Smooth muscle cell (in vitro differentiated cells): ENCODE measurements around the gene TSEN34. TPM values are rescaled to one million over a fixed set of nuclear protein-coding genes. Genes with fewer than 3 reads are reported as not detected.
A peak's percentile ranks its signal among the peaks of the same experiment; 100 is the strongest.

Experiments used
- DNase-seq: peaks from one replicate; lab custom pipeline; 2025; ENCODE audit not compliant: unreplicated experiment; lab: John Stamatoyannopoulos, UW
- H2AFZ ChIP-seq: fragments of 200-600 bp; sonication (generic); 2 replicates; pipeline ENCODE4 v1.6.0; 2016; ENCODE audit warnings: antibody characterized with exemption, low read depth, mild to moderate bottlenecking
- H3F3A ChIP-seq: fragments of 200-600 bp; sonication (generic); 2 replicates; pipeline ENCODE4 v1.6.0; 2017; ENCODE audit warnings: antibody characterized with exemption, low read depth
- H3K27ac ChIP-seq: fragments of 200-600 bp; sonication (generic); 2 replicates; pipeline ENCODE4 v1.5.1; 2016; ENCODE audit warnings: low read depth, mild to moderate bottlenecking
- H3K27me3 ChIP-seq: fragments of 200-600 bp; sonication (generic); 2 replicates; pipeline ENCODE4 v1.6.1; 2016; ENCODE audit warnings: low read depth, mild to moderate bottlenecking
- H3K36me3 ChIP-seq: fragments of 200-600 bp; sonication (generic); 2 replicates; pipeline ENCODE4 v1.5.1; 2016; ENCODE audit warnings: low read depth
- H3K4me1 ChIP-seq: fragments of 200-600 bp; sonication (generic); 2 replicates; pipeline ENCODE4 v1.5.1; 2016; ENCODE audit warnings: low read depth
- H3K4me2 ChIP-seq: fragments of 200-600 bp; sonication (generic); 2 replicates; pipeline ENCODE4 v1.6.0; 2016; ENCODE audit warnings: mild to moderate bottlenecking
- H3K4me3 ChIP-seq: fragments of 200-600 bp; sonication (generic); 2 replicates; pipeline ENCODE4 v1.5.1; 2016; ENCODE audit warnings: mild to moderate bottlenecking
- H3K79me2 ChIP-seq: fragments of 200-600 bp; sonication (generic); 2 replicates; pipeline ENCODE4 v1.6.0; 2016; ENCODE audit warnings: low read depth, mild to moderate bottlenecking
- H3K9ac ChIP-seq: fragments of 200-600 bp; sonication (generic); 2 replicates; pipeline ENCODE4 v1.6.0; 2016; ENCODE audit warnings: low read depth
- H3K9me3 ChIP-seq: fragments of 200-600 bp; sonication (generic); replicated peaks from 2 replicates; pipeline ENCODE4 v1.5.1; 2016; ENCODE audit warnings: low read depth
- H4K20me1 ChIP-seq: fragments of 200-600 bp; sonication (generic); 2 replicates; pipeline ENCODE4 v1.6.0; 2016; ENCODE audit warnings: low read depth
- WGBS: methylation state at CpG from one replicate; pipeline ENCODE4 v1.1.7; 2016; ENCODE audit warnings: low lambda C conversion rate; 5-methylcytosine and 5-hydroxymethylcytosine counted together
- polyA plus RNA-seq: library from polyadenylated mRNA; unstranded; fragments of >200 nt; fragmentation: Nextera tagmentation; extraction: Ambion mirVana; gene quantifications from 2 replicates; pipeline ENCODE4 v1.2.1, GENCODE V29; 2016
- total RNA-seq: library from RNA; depleted of rRNA; stranded (reverse); fragments of >200 nt; gene quantifications from 2 replicates; pipeline ENCODE4 v1.2.3, GENCODE V29; 2014
- TF ChIP-seq, protein P1 (sequence below): fragments of 200-600 bp; sonication (generic); IDR thresholded peaks from 2 replicates; pipeline ENCODE4 v1.5.1; 2017; ENCODE audit warnings: borderline replicate concordance, mild to moderate bottlenecking, antibody characterized with exemption; ENCODE audit not compliant: insufficient read depth, poor library complexity, severe bottlenecking

Gene TSEN34
- total and polyA plus RNA-seq, 2 experiments from 2014 or later, result 45.8 to 79.5 TPM

DNA sequence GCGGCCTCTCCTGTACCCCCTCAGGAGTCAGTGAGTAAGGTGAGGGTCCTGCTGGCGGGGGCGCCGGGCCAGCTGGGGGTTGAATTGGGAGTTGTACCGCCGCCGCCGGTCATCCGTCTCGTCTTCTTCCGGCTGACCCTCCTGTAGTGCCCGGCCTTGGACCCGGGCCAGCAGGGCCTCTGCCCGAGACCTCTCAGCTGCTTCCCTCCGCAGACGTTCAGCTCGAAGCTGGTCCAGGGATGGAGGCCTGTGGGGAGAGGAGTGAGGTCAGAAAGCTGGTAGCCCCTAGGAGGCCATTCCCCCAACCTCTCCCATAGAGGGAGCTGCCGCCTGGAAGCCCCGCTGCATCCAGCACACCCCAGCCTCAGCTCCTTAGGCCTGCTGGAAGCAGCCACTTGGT lies 35.4 kb upstream of the TSEN34 start:
- 99% methylated on average over 19 of the region's 19 CpGs for WGBS
- Histone ChIP-seq H3K4me3 (no peak overlapping the region), H3F3A (peaks cover 29% of the 10 kb centered on the region), H3K27ac (no peak overlapping the region), H3K4me1 (peaks cover 10% of the 10 kb centered on the region), H3K9me3 (no peaks in the 10 kb centered on the region), H3K27me3 (no peaks in the 10 kb centered on the region), H3K9ac (no peak overlapping the region), H3K79me2 (peaks cover 6% of the 10 kb centered on the region), H2AFZ (no peak overlapping the region), H4K20me1 (peaks cover 9% of the 10 kb centered on the region), H3K36me3 (no peaks in the 10 kb centered on the region), H3K4me2 (no peak overlapping the region)
- TF ChIP-seq, protein P1, sequence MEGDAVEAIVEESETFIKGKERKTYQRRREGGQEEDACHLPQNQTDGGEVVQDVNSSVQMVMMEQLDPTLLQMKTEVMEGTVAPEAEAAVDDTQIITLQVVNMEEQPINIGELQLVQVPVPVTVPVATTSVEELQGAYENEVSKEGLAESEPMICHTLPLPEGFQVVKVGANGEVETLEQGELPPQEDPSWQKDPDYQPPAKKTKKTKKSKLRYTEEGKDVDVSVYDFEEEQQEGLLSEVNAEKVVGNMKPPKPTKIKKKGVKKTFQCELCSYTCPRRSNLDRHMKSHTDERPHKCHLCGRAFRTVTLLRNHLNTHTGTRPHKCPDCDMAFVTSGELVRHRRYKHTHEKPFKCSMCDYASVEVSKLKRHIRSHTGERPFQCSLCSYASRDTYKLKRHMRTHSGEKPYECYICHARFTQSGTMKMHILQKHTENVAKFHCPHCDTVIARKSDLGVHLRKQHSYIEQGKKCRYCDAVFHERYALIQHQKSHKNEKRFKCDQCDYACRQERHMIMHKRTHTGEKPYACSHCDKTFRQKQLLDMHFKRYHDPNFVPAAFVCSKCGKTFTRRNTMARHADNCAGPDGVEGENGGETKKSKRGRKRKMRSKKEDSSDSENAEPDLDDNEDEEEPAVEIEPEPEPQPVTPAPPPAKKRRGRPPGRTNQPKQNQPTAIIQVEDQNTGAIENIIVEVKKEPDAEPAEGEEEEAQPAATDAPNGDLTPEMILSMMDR, result no peak
- DNase-seq, result no peak

DNA sequence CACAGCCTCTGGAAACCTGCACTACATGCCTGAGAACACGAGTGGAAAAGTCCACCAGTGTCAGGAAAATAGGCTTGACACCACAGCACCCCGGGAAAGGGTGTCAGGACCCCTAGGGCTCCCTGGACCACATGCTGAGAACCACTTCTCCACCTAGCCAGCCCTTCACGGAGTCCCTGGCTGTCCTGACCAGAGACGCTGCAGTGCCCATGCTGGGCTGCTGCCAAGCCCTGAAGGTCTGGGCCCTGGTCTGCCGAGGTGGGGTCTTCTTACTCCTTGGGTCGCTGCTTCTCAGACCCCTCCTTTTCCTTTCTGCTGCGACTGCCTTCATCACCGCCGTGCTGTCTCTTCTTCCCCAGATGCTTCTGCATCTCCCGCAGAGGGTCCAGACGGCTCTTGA lies 34.6 kb upstream of the TSEN34 start:
- H3F3A ChIP-seq, result peaks cover 29% of the 10 kb centered on the region
- H3K4me2 ChIP-seq, result no peak overlapping the region
- H3K4me3 ChIP-seq, result no peak overlapping the region
- no peak overlapping the region for H3K27ac ChIP-seq
- no peak overlapping the region for H3K9ac ChIP-seq
- TF ChIP-seq, protein P1, result no peak
- H3K79me2 ChIP-seq, result peaks cover 6% of the 10 kb centered on the region
- H3K4me1 ChIP-seq, result peaks cover 11% of the 10 kb centered on the region
- H3K36me3 ChIP-seq, result no peaks in the 10 kb centered on the region
- H4K20me1 ChIP-seq, result peaks cover 9% of the 10 kb centered on the region
- no peaks in the 10 kb centered on the region for H3K27me3 ChIP-seq
- no peak for DNase-seq
- 96% methylated on average over 11 of the region's 11 CpGs for WGBS
- no peak overlapping the region for H2AFZ ChIP-seq
- H3K9me3 ChIP-seq, result no peaks in the 10 kb centered on the region

DNA sequence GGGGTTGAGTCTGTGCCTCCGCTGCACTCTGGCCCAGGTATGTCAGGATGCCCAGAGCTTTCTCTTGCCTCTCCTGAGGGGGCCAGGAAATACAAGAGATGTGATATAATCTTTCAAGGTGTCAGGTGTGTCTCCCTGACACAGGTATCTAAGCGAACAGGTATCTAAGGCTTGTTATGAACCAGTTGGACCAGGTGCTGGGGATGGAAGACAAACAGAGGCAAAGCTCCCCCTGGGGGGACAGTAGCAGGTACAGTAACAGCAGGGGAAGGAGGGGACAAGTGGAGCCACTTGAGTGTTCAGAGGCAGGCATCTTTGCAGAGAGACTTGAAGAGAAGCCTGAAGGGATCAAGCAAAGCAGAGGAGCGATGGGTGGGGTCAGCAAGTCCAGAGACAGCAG lies 34.2 kb upstream of the TSEN34 start:
- no peak overlapping the region for H3K27ac ChIP-seq
- H3K9ac ChIP-seq, result no peak overlapping the region
- H3K36me3 ChIP-seq, result no peaks in the 10 kb centered on the region
- no peaks in the 10 kb centered on the region for H3K9me3 ChIP-seq
- no peaks in the 10 kb centered on the region for H3K27me3 ChIP-seq
- TF ChIP-seq, protein P1, result no peak
- peaks cover 6% of the 10 kb centered on the region for H3K79me2 ChIP-seq
- no peak overlapping the region for H3K4me2 ChIP-seq
- H3K4me3 ChIP-seq, result no peak overlapping the region
- H4K20me1 ChIP-seq, result peaks cover 9% of the 10 kb centered on the region
- H3K4me1 ChIP-seq, result peaks cover 11% of the 10 kb centered on the region
- no peak overlapping the region for H2AFZ ChIP-seq
- DNase-seq, result no peak
- H3F3A ChIP-seq, result peaks cover 29% of the 10 kb centered on the region
- WGBS, result 85% methylated on average over 3 of the region's 3 CpGs

DNA sequence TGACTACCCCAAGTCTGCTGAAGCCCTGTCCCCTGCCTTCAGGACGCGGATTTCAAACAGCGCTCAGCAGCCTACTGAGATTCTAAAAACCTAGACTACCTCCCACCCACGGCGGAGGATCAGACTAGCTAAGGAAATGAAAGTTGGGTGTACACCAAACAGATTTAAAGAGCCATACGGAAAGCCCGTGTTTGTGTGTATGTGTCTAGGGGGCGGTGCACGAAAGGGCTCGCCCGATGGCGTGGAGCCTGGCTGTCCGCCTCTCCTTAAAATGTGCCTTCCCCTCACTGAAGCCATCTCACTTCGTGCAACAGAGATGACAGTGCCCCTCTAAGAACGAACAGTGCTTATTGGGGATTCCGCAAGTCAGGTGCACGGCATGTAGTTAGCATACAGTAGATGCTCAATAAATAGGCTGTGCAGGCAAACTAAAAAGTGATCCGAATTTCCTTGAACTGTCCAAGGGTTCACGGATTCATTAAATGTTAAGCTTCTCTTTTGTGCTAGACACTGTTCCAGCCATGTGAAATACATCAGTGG lies 32.2 kb upstream of the TSEN34 start:
- no peaks in the 10 kb centered on the region for H3K9me3 ChIP-seq
- no peak overlapping the region for H2AFZ ChIP-seq
- H3K36me3 ChIP-seq, result no peaks in the 10 kb centered on the region
- H3K27me3 ChIP-seq, result no peaks in the 10 kb centered on the region
- no peak for DNase-seq
- peak overlapping the region; percentile 86 for H3K4me2 ChIP-seq
- peaks cover 11% of the 10 kb centered on the region for H3K4me1 ChIP-seq
- WGBS, result 31% methylated on average over 19 of the region's 19 CpGs
- H4K20me1 ChIP-seq, result peaks cover 4% of the 10 kb centered on the region
- H3K4me3 ChIP-seq, result peak overlapping the region; percentile 67
- H3K9ac ChIP-seq, result peak overlapping the region; percentile 77
- H3K79me2 ChIP-seq, result peaks cover 6% of the 10 kb centered on the region
- TF ChIP-seq, protein P1, result no peak
- peak overlapping the region; percentile 85 for H3K27ac ChIP-seq
- peaks cover 26% of the 10 kb centered on the region for H3F3A ChIP-seq
